Activated CD8-positive, alpha-beta memory T cell treated with anti-CD3 and anti-CD28 coated beads, Interleukin-2, amount 50 U/mL, for 1 hour (primary cell): ENCODE results near the gene RIMS1.

Source experiments
- DNase-seq: peaks from one replicate; pipeline ENCODE4 v3.0.0-alpha.2; 2020; ENCODE audit errors: extremely low read depth

The RIMS1 gene

GRCh38 chr6:72412709-72413044 lies 526.3 kb downstream of the RIMS1 start:
- DNase-seq, result no peak

GRCh38 chr6:72413884-72414283 lies 527.5 kb downstream of the RIMS1 start:
- no peak for DNase-seq

- no peak for DNase-seq
These were observed 528.3 kb downstream of the RIMS1 start for GRCh38 chr6:72414657-72415056.

- DNase-seq, result no peak
These were observed 530.6 kb downstream of the RIMS1 start for GRCh38 chr6:72416744-72417465.

GRCh38 chr6:72417759-72418158 lies 531.4 kb downstream of the RIMS1 start:
- no peak for DNase-seq

- no peak for DNase-seq
These were observed 532.1 kb downstream of the RIMS1 start for GRCh38 chr6:72418495-72418894.

GRCh38 chr6:72419966-72420365 lies 533.6 kb downstream of the RIMS1 start:
- no peak for DNase-seq

- no peak for DNase-seq
These were observed 534.1 kb downstream of the RIMS1 start for GRCh38 chr6:72420409-72420808.

GRCh38 chr6:72421387-72421786 lies 535.0 kb downstream of the RIMS1 start:
- no peak for DNase-seq

GRCh38 chr6:72422171-72422570 lies 535.8 kb downstream of the RIMS1 start:
- DNase-seq, result no peak

- DNase-seq, result no peak
These were observed 538.1 kb downstream of the RIMS1 start for GRCh38 chr6:72424476-72424875.

- no peak for DNase-seq
These were observed 538.8 kb downstream of the RIMS1 start for GRCh38 chr6:72425003-72425681.

GRCh38 chr6:72440611-72441010 lies 554.3 kb downstream of the RIMS1 start:
- no peak for DNase-seq

GRCh38 chr6:72446430-72446829 lies 560.1 kb downstream of the RIMS1 start:
- no peak for DNase-seq
